Measurements from ENCODE around the gene HTRA1.

DNA sequence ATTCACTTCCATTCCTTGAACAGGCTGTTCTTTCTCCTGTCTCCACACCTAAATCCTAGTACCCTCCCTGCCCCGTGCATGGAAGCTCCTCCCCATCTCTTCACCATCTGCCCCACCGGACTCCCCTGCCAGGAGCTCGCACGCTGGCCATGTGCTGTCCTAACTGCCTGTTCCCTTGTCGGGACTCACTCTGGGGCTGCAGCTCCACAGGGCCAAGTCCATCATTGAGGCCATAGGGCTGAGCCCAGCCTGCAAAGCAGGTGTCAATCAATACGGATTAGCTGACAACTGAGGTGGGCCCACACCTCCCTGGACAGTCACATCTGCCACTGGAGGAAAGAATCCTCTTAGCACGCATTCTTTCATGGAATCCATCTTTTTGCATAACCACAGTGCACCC lies 57.8 kb downstream of the HTRA1 start:
- TF ChIP-seq, protein P1, sequence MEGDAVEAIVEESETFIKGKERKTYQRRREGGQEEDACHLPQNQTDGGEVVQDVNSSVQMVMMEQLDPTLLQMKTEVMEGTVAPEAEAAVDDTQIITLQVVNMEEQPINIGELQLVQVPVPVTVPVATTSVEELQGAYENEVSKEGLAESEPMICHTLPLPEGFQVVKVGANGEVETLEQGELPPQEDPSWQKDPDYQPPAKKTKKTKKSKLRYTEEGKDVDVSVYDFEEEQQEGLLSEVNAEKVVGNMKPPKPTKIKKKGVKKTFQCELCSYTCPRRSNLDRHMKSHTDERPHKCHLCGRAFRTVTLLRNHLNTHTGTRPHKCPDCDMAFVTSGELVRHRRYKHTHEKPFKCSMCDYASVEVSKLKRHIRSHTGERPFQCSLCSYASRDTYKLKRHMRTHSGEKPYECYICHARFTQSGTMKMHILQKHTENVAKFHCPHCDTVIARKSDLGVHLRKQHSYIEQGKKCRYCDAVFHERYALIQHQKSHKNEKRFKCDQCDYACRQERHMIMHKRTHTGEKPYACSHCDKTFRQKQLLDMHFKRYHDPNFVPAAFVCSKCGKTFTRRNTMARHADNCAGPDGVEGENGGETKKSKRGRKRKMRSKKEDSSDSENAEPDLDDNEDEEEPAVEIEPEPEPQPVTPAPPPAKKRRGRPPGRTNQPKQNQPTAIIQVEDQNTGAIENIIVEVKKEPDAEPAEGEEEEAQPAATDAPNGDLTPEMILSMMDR (IDR thresholded peaks at IDR 0.05), result no peak
- no peak for TF ChIP-seq POLR2AphosphoS5 (IDR thresholded peaks at IDR 0.05; ENCODE audit: low read depth, low read length)
- TF ChIP-seq, protein P2, sequence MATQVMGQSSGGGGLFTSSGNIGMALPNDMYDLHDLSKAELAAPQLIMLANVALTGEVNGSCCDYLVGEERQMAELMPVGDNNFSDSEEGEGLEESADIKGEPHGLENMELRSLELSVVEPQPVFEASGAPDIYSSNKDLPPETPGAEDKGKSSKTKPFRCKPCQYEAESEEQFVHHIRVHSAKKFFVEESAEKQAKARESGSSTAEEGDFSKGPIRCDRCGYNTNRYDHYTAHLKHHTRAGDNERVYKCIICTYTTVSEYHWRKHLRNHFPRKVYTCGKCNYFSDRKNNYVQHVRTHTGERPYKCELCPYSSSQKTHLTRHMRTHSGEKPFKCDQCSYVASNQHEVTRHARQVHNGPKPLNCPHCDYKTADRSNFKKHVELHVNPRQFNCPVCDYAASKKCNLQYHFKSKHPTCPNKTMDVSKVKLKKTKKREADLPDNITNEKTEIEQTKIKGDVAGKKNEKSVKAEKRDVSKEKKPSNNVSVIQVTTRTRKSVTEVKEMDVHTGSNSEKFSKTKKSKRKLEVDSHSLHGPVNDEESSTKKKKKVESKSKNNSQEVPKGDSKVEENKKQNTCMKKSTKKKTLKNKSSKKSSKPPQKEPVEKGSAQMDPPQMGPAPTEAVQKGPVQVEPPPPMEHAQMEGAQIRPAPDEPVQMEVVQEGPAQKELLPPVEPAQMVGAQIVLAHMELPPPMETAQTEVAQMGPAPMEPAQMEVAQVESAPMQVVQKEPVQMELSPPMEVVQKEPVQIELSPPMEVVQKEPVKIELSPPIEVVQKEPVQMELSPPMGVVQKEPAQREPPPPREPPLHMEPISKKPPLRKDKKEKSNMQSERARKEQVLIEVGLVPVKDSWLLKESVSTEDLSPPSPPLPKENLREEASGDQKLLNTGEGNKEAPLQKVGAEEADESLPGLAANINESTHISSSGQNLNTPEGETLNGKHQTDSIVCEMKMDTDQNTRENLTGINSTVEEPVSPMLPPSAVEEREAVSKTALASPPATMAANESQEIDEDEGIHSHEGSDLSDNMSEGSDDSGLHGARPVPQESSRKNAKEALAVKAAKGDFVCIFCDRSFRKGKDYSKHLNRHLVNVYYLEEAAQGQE (IDR thresholded peaks at IDR 0.05; ENCODE audit: insufficient read depth in 1 of 2, low read depth in 2 of 2, low read length in 1 of 2), result no peak
- TF ChIP-seq SIN3A (IDR thresholded peaks at IDR 0.05; ENCODE audit: borderline replicate concordance, insufficient read depth, low read depth, low read length), result no peak
- no peak for TF ChIP-seq TCF7L2 (IDR thresholded peaks at IDR 0.05; ENCODE audit: low read depth, low read length)
